ENCODE results near the gene CARS1. TPM values are rescaled to one million over a fixed set of nuclear protein-coding genes. Genes with fewer than 3 reads are reported as not detected.
A peak's percentile ranks its signal among the peaks of the same experiment; 100 is the strongest.

The CARS1 gene
- total RNA-seq, 1 donor from 2014 or later: 47.6 TPM

GRCh38 chr11:3003396-3004231 lies 53.6 kb downstream of the CARS1 start:
- no peak for DNase-seq (ENCODE audit: low spot score)
- peaks cover 4% of the 10 kb centered on the region for H3K27me3 Mint-ChIP-seq (ENCODE audit: unreplicated experiment)
- peaks cover 32% of the 10 kb centered on the region for H3K36me3 Mint-ChIP-seq (ENCODE audit: low read depth, unreplicated experiment)
- no peak for TF ChIP-seq CTCF (IDR thresholded peaks at IDR 0.05; ENCODE audit: unreplicated experiment)
- H3K27ac Mint-ChIP-seq (ENCODE audit: unreplicated experiment): no peak overlapping the region
- H3K4me1 Mint-ChIP-seq (ENCODE audit: unreplicated experiment): no peaks in the 10 kb centered on the region
- H3K4me3 Mint-ChIP-seq (ENCODE audit: unreplicated experiment): no peak overlapping the region
- no peaks in the 10 kb centered on the region for H3K9me3 Mint-ChIP-seq (ENCODE audit: unreplicated experiment)

- no peak for DNase-seq (ENCODE audit: low spot score)
- Mint-ChIP-seq H3K4me1 (ENCODE audit: unreplicated experiment) (no peaks in the 10 kb centered on the region), H3K27ac (ENCODE audit: unreplicated experiment) (no peak overlapping the region), H3K27me3 (ENCODE audit: unreplicated experiment) (peaks cover 4% of the 10 kb centered on the region), H3K36me3 (ENCODE audit: low read depth, unreplicated experiment) (peaks cover 32% of the 10 kb centered on the region), H3K9me3 (ENCODE audit: unreplicated experiment) (no peaks in the 10 kb centered on the region), H3K4me3 (ENCODE audit: unreplicated experiment) (no peak overlapping the region)
- TF ChIP-seq CTCF (IDR thresholded peaks at IDR 0.05; ENCODE audit: unreplicated experiment): no peak
Measured at GRCh38 chr11:3002871-3003270, 54.4 kb downstream of the CARS1 start.

GRCh38 chr11:3002351-3002861 lies 54.8 kb downstream of the CARS1 start:
- H3K36me3 Mint-ChIP-seq (ENCODE audit: low read depth, unreplicated experiment): peaks cover 32% of the 10 kb centered on the region

GRCh38 chr11:3001496-3001895 lies 55.7 kb downstream of the CARS1 start:
- Mint-ChIP-seq H3K27ac (ENCODE audit: unreplicated experiment) (no peak overlapping the region), H3K27me3 (ENCODE audit: unreplicated experiment) (peaks cover 4% of the 10 kb centered on the region), H3K9me3 (ENCODE audit: unreplicated experiment) (no peaks in the 10 kb centered on the region), H3K36me3 (ENCODE audit: low read depth, unreplicated experiment) (peaks cover 32% of the 10 kb centered on the region), H3K4me1 (ENCODE audit: unreplicated experiment) (peaks cover 4% of the 10 kb centered on the region), H3K4me3 (ENCODE audit: unreplicated experiment) (peak overlapping the region; percentile 47)
- TF ChIP-seq CTCF (IDR thresholded peaks at IDR 0.05; ENCODE audit: unreplicated experiment): no peak
- no peak for DNase-seq (ENCODE audit: low spot score)

More at GRCh38 chr11:3002351-3002861, 54.8 kb downstream of the CARS1 start:
- Mint-ChIP-seq H3K4me1 (ENCODE audit: unreplicated experiment) (no peaks in the 10 kb centered on the region), H3K9me3 (ENCODE audit: unreplicated experiment) (no peaks in the 10 kb centered on the region), H3K4me3 (ENCODE audit: unreplicated experiment) (no peak overlapping the region), H3K27me3 (ENCODE audit: unreplicated experiment) (peaks cover 4% of the 10 kb centered on the region), H3K27ac (ENCODE audit: unreplicated experiment) (no peak overlapping the region)
- DNase-seq (ENCODE audit: low spot score): no peak
- no peak for TF ChIP-seq CTCF (IDR thresholded peaks at IDR 0.05; ENCODE audit: unreplicated experiment)
